ENCODE results near the gene COG2. TPM values are rescaled to one million over a fixed set of nuclear protein-coding genes. Genes with fewer than 3 reads are reported as not detected.
"Not testable (repeated sequence)": the region's sequence is repeated elsewhere in the genome, so short reads cannot be mapped to it uniquely, and the experiment has no call there.

Gene COG2
- total RNA-seq, 2 donors from 2014 or later = 20.6 to 22.7 TPM

- DNase-seq = no peak
- H3K4me1 Mint-ChIP-seq = peaks cover 3% of the 10 kb centered on the region
- H3K27ac Mint-ChIP-seq = no peak overlapping the region
- no peak for ATAC-seq
- H3K27me3 Mint-ChIP-seq = peaks cover 58% of the 10 kb centered on the region
- no peaks in the 10 kb centered on the region for H3K9me3 ChIP-seq (ENCODE audit: control insufficient read depth, low read length, poor library complexity, severe bottlenecking)
- H3K36me3 Mint-ChIP-seq (ENCODE audit: low read depth) = peaks cover 7% of the 10 kb centered on the region
- no peak overlapping the region for H3K4me3 Mint-ChIP-seq
Observed at GRCh38 chr1:230709619-230710542, 67.6 kb downstream of the COG2 start.

DNA sequence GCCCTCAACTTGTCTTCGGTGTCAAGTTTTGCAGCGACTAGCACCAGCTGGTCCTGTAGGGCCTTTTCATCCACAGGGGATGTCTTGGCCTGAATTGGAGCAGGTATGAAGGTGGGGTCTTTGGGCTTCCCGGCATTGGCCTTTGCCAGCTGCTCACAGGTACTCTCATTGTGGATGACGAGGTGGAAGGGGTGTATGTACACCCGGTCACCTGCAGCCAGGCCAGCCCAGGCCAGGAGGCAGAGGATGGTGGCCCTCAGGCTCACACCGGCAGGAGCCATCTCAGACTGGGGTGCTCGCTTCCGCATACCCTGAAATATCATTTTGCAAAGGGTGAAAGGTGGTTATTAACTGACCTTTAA, 68.2 kb downstream of the COG2 start:
- Mint-ChIP-seq H3K27ac (no peak overlapping the region), H3K27me3 (peaks cover 60% of the 10 kb centered on the region), H3K4me3 (no peak overlapping the region), H3K36me3 (ENCODE audit: low read depth) (peaks cover 7% of the 10 kb centered on the region), H3K4me1 (peaks cover 3% of the 10 kb centered on the region)
- H3K9me3 ChIP-seq (ENCODE audit: control insufficient read depth, low read length, poor library complexity, severe bottlenecking) = no peaks in the 10 kb centered on the region
- no peak for DNase-seq
- no peak for ATAC-seq

GRCh38 chr1:230711245-230711644, 69.0 kb downstream of the COG2 start:
- peaks cover 3% of the 10 kb centered on the region for H3K4me1 Mint-ChIP-seq
- no peak overlapping the region for H3K27ac Mint-ChIP-seq
- ATAC-seq (no peak), DNase-seq (no peak)
- H3K27me3 Mint-ChIP-seq = peaks cover 60% of the 10 kb centered on the region
- peaks cover 7% of the 10 kb centered on the region for H3K36me3 Mint-ChIP-seq (ENCODE audit: low read depth)
- H3K4me3 Mint-ChIP-seq = no peak overlapping the region
- H3K9me3 ChIP-seq (ENCODE audit: control insufficient read depth, low read length, poor library complexity, severe bottlenecking) = no peaks in the 10 kb centered on the region

- peaks cover 7% of the 10 kb centered on the region for H3K36me3 Mint-ChIP-seq (ENCODE audit: low read depth)
- H3K4me1 Mint-ChIP-seq = peaks cover 3% of the 10 kb centered on the region
- no peaks in the 10 kb centered on the region for H3K9me3 ChIP-seq (ENCODE audit: control insufficient read depth, low read length, poor library complexity, severe bottlenecking)
- ATAC-seq (no peak), DNase-seq (no peak)
- H3K27ac Mint-ChIP-seq = no peak overlapping the region
- H3K4me3 Mint-ChIP-seq = no peak overlapping the region
- H3K27me3 Mint-ChIP-seq = peaks cover 53% of the 10 kb centered on the region
Observed at GRCh38 chr1:230712470-230712942, 70.2 kb downstream of the COG2 start.

GRCh38 chr1:230713138-230713537, 70.9 kb downstream of the COG2 start:
- DNase-seq = no peak

GRCh38 chr1:230713547-230713914, 71.2 kb downstream of the COG2 start:
- no peak for ATAC-seq
- Mint-ChIP-seq H3K27ac (no peak overlapping the region), H3K27me3 (peaks cover 43% of the 10 kb centered on the region), H3K36me3 (ENCODE audit: low read depth) (peaks cover 5% of the 10 kb centered on the region), H3K4me3 (no peak overlapping the region), H3K4me1 (no peaks in the 10 kb centered on the region)
- no peaks in the 10 kb centered on the region for H3K9me3 ChIP-seq (ENCODE audit: control insufficient read depth, low read length, poor library complexity, severe bottlenecking)
- DNase-seq = no peak

More at GRCh38 chr1:230713138-230713537, 70.9 kb downstream of the COG2 start:
- H3K9me3 ChIP-seq (ENCODE audit: control insufficient read depth, low read length, poor library complexity, severe bottlenecking) = no peaks in the 10 kb centered on the region
- peaks cover 5% of the 10 kb centered on the region for H3K36me3 Mint-ChIP-seq (ENCODE audit: low read depth)
- H3K4me3 Mint-ChIP-seq = no peak overlapping the region
- ATAC-seq = no peak
- H3K27me3 Mint-ChIP-seq = peaks cover 47% of the 10 kb centered on the region
- H3K27ac Mint-ChIP-seq = no peak overlapping the region
- no peaks in the 10 kb centered on the region for H3K4me1 Mint-ChIP-seq

DNA sequence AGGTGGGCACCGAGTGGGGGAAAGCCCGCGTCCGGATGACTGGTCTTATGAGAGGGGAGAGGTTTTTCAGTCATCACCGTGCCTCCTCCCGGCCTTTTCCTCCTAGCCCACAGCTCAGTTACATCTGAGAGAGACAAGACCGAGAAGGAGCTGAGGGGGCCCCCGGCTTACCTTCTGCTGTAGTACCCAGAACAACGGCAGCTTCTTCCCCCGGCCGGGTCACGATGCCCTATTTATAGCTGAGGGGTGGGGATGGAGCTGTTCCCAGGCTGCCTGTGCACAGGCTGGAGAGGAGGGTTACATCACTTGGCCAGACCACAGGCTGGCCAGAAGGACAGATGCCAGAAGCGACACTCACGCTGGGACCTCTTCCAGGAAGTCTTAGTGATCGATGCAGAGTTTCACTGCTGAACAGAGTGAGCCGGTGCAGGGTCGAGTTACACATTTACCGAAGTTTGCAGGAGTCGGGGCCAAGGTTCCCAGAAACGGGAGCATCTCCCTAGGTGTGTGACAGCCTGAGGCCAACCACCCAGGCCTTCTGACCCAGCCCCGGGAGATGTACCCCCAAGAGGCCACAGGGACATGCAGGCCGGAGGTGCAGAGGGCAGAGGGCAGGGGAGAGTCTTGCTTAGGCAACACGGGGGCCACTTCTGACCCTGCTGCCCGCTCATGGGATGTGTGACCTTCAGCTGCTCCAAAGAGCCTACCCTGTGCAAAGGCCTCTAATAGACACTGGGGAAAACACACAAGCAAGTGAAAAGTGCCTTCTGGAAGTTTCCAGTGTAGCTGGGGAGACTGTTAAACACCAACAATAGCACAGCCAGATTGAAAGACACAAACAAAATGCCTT, 71.9 kb downstream of the COG2 start, which contains the start of gene AGT:
AGT (minus strand) TSS at position 208 of the 850 bp plus-strand sequence. CDS start 3,299 bp downstream, outside the sequence.
- H3K27me3 Mint-ChIP-seq = peaks cover 37% of the 10 kb centered on the region
- H3K36me3 Mint-ChIP-seq (ENCODE audit: low read depth) = peaks cover 2% of the 10 kb centered on the region
- ATAC-seq (no peak), DNase-seq (no peak)
- H3K4me3 Mint-ChIP-seq = no peak within 1 kb of the TSS
- H3K9me3 ChIP-seq (ENCODE audit: control insufficient read depth, low read length, poor library complexity, severe bottlenecking) = no peaks in the 10 kb centered on the region
- no peaks in the 10 kb centered on the region for H3K4me1 Mint-ChIP-seq
- H3K27ac Mint-ChIP-seq = no peak within 1 kb of the TSS

- Mint-ChIP-seq H3K4me1 (no peaks in the 10 kb centered on the region), H3K27me3 (peaks cover 37% of the 10 kb centered on the region), H3K4me3 (no peak overlapping the region), H3K36me3 (ENCODE audit: low read depth) (peaks cover 2% of the 10 kb centered on the region), H3K27ac (no peak overlapping the region)
- DNase-seq (no peak), ATAC-seq (no peak)
- no peaks in the 10 kb centered on the region for H3K9me3 ChIP-seq (ENCODE audit: control insufficient read depth, low read length, poor library complexity, severe bottlenecking)
Observed at GRCh38 chr1:230715510-230715909, 73.2 kb downstream of the COG2 start.

GRCh38 chr1:230716453-230716852, 74.2 kb downstream of the COG2 start:
- H3K27me3 Mint-ChIP-seq = peaks cover 37% of the 10 kb centered on the region
- H3K27ac Mint-ChIP-seq; H3K4me3 Mint-ChIP-seq; H3K36me3 Mint-ChIP-seq (ENCODE audit: low read depth); ATAC-seq; H3K4me1 Mint-ChIP-seq; DNase-seq; H3K9me3 ChIP-seq (ENCODE audit: control insufficient read depth, low read length, poor library complexity, severe bottlenecking): not testable (repeated sequence)

DNA sequence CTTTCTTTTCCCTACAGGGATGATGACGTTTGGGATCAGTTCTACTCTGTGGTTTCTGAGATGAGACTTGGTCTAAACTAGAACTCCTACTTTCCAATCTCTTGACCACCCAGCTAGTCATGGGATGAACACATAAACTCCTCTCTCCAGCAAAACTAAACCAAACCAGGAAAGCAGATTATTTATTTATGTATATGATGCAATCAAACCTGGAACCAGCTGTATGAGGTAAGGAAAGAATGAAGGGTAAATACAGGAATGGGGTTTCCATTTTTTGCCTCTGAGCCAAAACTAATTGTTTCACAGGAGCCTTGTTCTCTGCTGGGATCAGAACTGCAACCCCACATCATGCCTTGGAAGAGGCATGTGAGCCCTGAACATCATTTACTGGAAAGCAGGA, 75.0 kb downstream of the COG2 start:
- Mint-ChIP-seq H3K27me3 (peaks cover 33% of the 10 kb centered on the region), H3K4me3 (no peak overlapping the region), H3K4me1 (no peaks in the 10 kb centered on the region), H3K27ac (no peak overlapping the region), H3K36me3 (ENCODE audit: low read depth) (peaks cover 4% of the 10 kb centered on the region)
- DNase-seq = no peak
- ATAC-seq = no peak
- no peaks in the 10 kb centered on the region for H3K9me3 ChIP-seq (ENCODE audit: control insufficient read depth, low read length, poor library complexity, severe bottlenecking)

GRCh38 chr1:230721849-230722522, 79.7 kb downstream of the COG2 start:
- H3K4me1 Mint-ChIP-seq; H3K36me3 Mint-ChIP-seq (ENCODE audit: low read depth); H3K9me3 ChIP-seq (ENCODE audit: control insufficient read depth, low read length, poor library complexity, severe bottlenecking); DNase-seq; H3K27ac Mint-ChIP-seq; H3K4me3 Mint-ChIP-seq; ATAC-seq: not testable (repeated sequence)
- peaks cover 22% of the 10 kb centered on the region for H3K27me3 Mint-ChIP-seq

DNA sequence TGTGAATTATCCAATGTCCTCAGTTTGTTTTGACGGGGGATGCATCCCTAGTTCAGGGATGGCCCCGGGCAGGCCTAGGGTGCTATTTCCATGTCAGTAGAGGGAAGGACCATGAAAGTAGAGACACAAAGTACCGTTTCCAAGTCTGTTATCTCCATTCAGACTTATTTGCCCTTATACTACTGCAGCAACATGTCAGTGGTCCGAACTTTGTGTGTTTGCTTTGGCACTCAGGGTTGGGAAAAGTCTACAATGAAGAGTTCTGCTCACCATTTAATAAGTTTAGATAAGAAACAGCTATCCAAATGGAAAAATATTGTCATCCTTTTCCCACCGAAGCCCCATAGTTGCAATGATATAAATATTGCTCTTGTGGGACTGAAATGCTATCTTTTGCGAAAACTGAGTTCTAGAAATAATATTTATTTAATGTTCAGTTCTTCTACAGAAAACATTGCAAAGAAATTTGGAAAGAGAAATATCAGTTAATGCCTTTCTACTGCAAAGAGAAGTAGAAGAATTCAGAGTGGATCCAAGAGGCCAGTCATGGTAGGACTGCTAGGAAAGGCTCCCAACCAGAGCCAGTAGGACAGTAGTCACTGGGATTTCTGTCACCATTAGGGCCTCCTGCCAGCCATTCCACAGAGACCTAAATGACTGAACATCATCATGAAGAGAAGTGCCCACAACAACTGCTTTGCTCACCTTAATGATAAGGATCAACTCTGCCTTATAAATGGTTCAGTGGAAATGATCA, 83.2 kb downstream of the COG2 start:
- H3K4me3 Mint-ChIP-seq = no peak overlapping the region
- H3K27me3 Mint-ChIP-seq = peaks cover 36% of the 10 kb centered on the region
- ATAC-seq (no peak), DNase-seq (no peak)
- H3K4me1 Mint-ChIP-seq = no peaks in the 10 kb centered on the region
- peaks cover 2% of the 10 kb centered on the region for H3K36me3 Mint-ChIP-seq (ENCODE audit: low read depth)
- no peak overlapping the region for H3K27ac Mint-ChIP-seq
- no peaks in the 10 kb centered on the region for H3K9me3 ChIP-seq (ENCODE audit: control insufficient read depth, low read length, poor library complexity, severe bottlenecking)

All from T-helper 17 cell (primary cell).